ENCODE results near the gene CLPSL2.

- no peak for TF ChIP-seq CTCF (IDR thresholded peaks at IDR 0.05; ENCODE audit: borderline replicate concordance, extremely low read depth, low read length, poor library complexity, severe bottlenecking)
- no peak for TF ChIP-seq EZH2 (IDR thresholded peaks at IDR 0.05; ENCODE audit: borderline replicate concordance, low read depth, low read length, severe bottlenecking)
These were observed 10.7 kb upstream of the CLPSL2 start for GRCh38 chr6:35765739-35766138.

All from DND-41 (cell line).